MM.1S (cell line): ENCODE measurements around the gene MAB21L4.

Experiments
- CTCF ChIP-seq: fragments of 300-600 bp; sonication (generic); IDR thresholded peaks from 2 replicates; pipeline ENCODE4 v1.5.1; 2016; ENCODE audit warnings: antibody characterized with exemption, low read length, mixed read lengths
- EZH2 ChIP-seq: fragments of 300-600 bp; sonication (generic); optimal IDR thresholded peaks from 2 replicates; pipeline ENCODE3; 2017; ENCODE audit warnings: low read depth, mild to moderate bottlenecking, antibody characterized with exemption, low read length, mixed read lengths
- EZH2phosphoT487 ChIP-seq: fragments of 300-600 bp; sonication (generic); IDR thresholded peaks from 2 replicates; pipeline ENCODE4 v1.6.1; 2018; ENCODE audit warnings: antibody characterized with exemption, low read length

GRCh38 chr2:240872317-240873097 is 23.4 kb downstream of the MAB21L4 start:
- TF ChIP-seq EZH2 (no peak), CTCF (no peak), EZH2phosphoT487 (no peak)
